Measurements from ENCODE around the gene CAPN10. TPM values are rescaled to one million over a fixed set of nuclear protein-coding genes. Genes with fewer than 3 reads are reported as not detected.
"Not testable (repeated sequence)": the region's sequence is repeated elsewhere in the genome, so short reads cannot be mapped to it uniquely, and the experiment has no call there.

The CAPN10 gene
- total RNA-seq, 1 donor from 2014 or later, result 31.2 TPM

GRCh38 chr2:240560480-240561324, 25.8 kb upstream of the CAPN10 start:
- Histone ChIP-seq H3K36me3 (peaks cover 5% of the 10 kb centered on the region), H3K4me1 (peaks cover 68% of the 10 kb centered on the region), H3K4me3 (peak overlapping the region; percentile 86), H3K27ac (replicated peaks) (peak overlapping the region; percentile 99), H3K9me3 (replicated peaks) (no peaks in the 10 kb centered on the region), H3K27me3 (ENCODE audit: low read depth) (no peaks in the 10 kb centered on the region)
- TF ChIP-seq CTCF (IDR thresholded peaks at IDR 0.05; ENCODE audit: borderline replicate concordance), result peak; percentile 60
- peak; percentile 100 for DNase-seq
- intact Hi-C loops (cut with micrococcal nuclease), result no loop called here

- no peak for DNase-seq
- peaks cover 5% of the 10 kb centered on the region for H3K36me3 ChIP-seq
- no peaks in the 10 kb centered on the region for H3K27me3 ChIP-seq (ENCODE audit: low read depth)
- peak overlapping the region; percentile 86 for H3K4me3 ChIP-seq
- no peaks in the 10 kb centered on the region for H3K9me3 ChIP-seq (replicated peaks)
- intact Hi-C loops (cut with micrococcal nuclease), result no loop called here
- peaks cover 72% of the 10 kb centered on the region for H3K4me1 ChIP-seq
- H3K27ac ChIP-seq (replicated peaks), result peak overlapping the region; percentile 99
- no peak for TF ChIP-seq CTCF (IDR thresholded peaks at IDR 0.05; ENCODE audit: borderline replicate concordance)
These were observed 25.1 kb upstream of the CAPN10 start for GRCh38 chr2:240561325-240561971.

- H3K36me3 ChIP-seq; H3K9me3 ChIP-seq (replicated peaks); H3K27me3 ChIP-seq (ENCODE audit: low read depth); intact Hi-C loops (cut with micrococcal nuclease); H3K4me3 ChIP-seq; H3K27ac ChIP-seq (replicated peaks); DNase-seq: not testable (repeated sequence)
- peaks cover 71% of the 10 kb centered on the region for H3K4me1 ChIP-seq
These were observed 23.3 kb upstream of the CAPN10 start for GRCh38 chr2:240563231-240563630.

- Histone ChIP-seq H3K27me3 (ENCODE audit: low read depth) (no peaks in the 10 kb centered on the region), H3K27ac (replicated peaks) (no peak overlapping the region), H3K36me3 (peaks cover 5% of the 10 kb centered on the region), H3K4me1 (peaks cover 66% of the 10 kb centered on the region), H3K9me3 (replicated peaks) (no peaks in the 10 kb centered on the region), H3K4me3 (no peak overlapping the region)
- DNase-seq, result no peak
- no peak for TF ChIP-seq CTCF (IDR thresholded peaks at IDR 0.05; ENCODE audit: borderline replicate concordance)
- intact Hi-C loops (cut with micrococcal nuclease), result no loop called here
These were observed 22.5 kb upstream of the CAPN10 start for GRCh38 chr2:240563951-240564560.

GRCh38 chr2:240564561-240565332, 21.8 kb upstream of the CAPN10 start:
- TF ChIP-seq CTCF (IDR thresholded peaks at IDR 0.05; ENCODE audit: borderline replicate concordance), result no peak
- Histone ChIP-seq H3K9me3 (replicated peaks) (no peaks in the 10 kb centered on the region), H3K4me1 (peaks cover 66% of the 10 kb centered on the region), H3K4me3 (no peak overlapping the region), H3K27me3 (ENCODE audit: low read depth) (no peaks in the 10 kb centered on the region), H3K36me3 (peaks cover 5% of the 10 kb centered on the region), H3K27ac (replicated peaks) (peak overlapping the region; percentile 96)
- intact Hi-C loops (cut with micrococcal nuclease), result no loop called here
- no peak for DNase-seq
